Inflammatory macrophage treated with lipopolysaccharide for 1 hour (primary cell): ENCODE measurements around the gene EPG5.

Experiments
- DNase-seq, 2 donors: peaks; one replicate each; pipeline ENCODE4 v3.0.0-alpha.2; 2020 to 2022

Gene EPG5

GRCh38 chr18:45802814-45803492 lies 164.2 kb downstream of the EPG5 start:
- DNase-seq = peak; percentile 48 to 93

- no peak for DNase-seq
Measured at GRCh38 chr18:45801416-45802004, 165.6 kb downstream of the EPG5 start.
